ENCODE data around the gene PRSS3. TPM values are rescaled to one million over a fixed set of nuclear protein-coding genes. Genes with fewer than 3 reads are reported as not detected.
"Not testable (repeated sequence)": the region's sequence is repeated elsewhere in the genome, so short reads cannot be mapped to it uniquely, and the experiment has no call there.

Gene PRSS3
- total and polyA plus RNA-seq, 10 of the 15 experiments (the other 5 are each of a cell fraction or from before 2014, with no cell fraction given): 0.54 TPM; not detected in 9

DNA sequence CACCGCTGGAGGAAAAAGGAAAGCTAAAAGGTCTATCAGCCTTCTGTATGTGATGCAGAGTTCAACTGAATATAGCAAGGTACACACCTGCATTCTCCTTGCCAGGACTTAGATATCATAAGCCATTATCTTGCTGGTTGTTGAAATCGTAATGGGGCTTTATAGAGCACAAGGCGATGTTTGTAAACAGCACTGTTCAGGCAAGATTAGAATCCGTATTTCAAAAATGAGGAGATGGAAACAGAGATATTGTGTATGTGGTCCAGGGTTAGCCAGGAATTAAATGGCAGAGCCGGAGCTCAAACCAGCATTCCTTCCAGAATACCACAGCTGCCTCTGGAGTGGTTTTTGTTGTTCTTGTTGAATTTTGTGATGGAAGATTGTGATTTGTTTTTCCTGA lies 42.6 kb upstream of the PRSS3 start:
- ATAC-seq; H3K4me2 ChIP-seq (ENCODE audit: control insufficient read depth, insufficient read depth); RAD21 ChIA-PET (ENCODE audit: unreplicated experiment); H3K27me3 ChIP-seq (replicated peaks in 1 of 2; ENCODE audit: control insufficient read depth in 2 of 2, insufficient read depth in 2 of 2, low read length in 1 of 2); H3K9ac ChIP-seq (ENCODE audit: control insufficient read depth, insufficient read depth, low read length); FAIRE-seq; DNase-seq (ENCODE audit: low read depth, low spot score); H3K9me3 ChIP-seq (replicated peaks; ENCODE audit: control insufficient read depth, insufficient read depth, low read length); H3K4me1 ChIP-seq (ENCODE audit: control insufficient read depth, insufficient read depth, low read length); H2AFZ ChIP-seq (ENCODE audit: control insufficient read depth, low read depth, low read length); H3K4me3 ChIP-seq; BruUV-seq (replicated peaks); SMC1A ChIA-PET (ENCODE audit: uncharacterized antibody, unreplicated experiment); H4K20me1 ChIP-seq (ENCODE audit: control insufficient read depth, insufficient read depth); intact Hi-C loops (cut with micrococcal nuclease; ENCODE audit: unreplicated experiment); H3K36me3 ChIP-seq (ENCODE audit: control insufficient read depth in 2 of 2, insufficient read depth in 2 of 2, low read length in 1 of 2); in situ Hi-C loops (cut with MboI); H3K27ac ChIP-seq (ENCODE audit: control insufficient read depth, insufficient read depth); H3K79me2 ChIP-seq (ENCODE audit: control insufficient read depth, insufficient read depth, low read length); POLR2A ChIA-PET: not testable (repeated sequence)
- CTCF ChIA-PET: interaction anchor here (0.7 to 2.1 kb wide), 3 partner anchors 15 to 26 kb away, joined by 3 to 6 read pairs (median 6); no protein-coding TSS in a partner anchor
- WGBS (ENCODE audit: insufficient coverage, insufficient replicate concordance, low lambda C conversion rate, missing lambda C conversion rate): 42% methylated on average over 5 of the region's 5 CpGs

DNA sequence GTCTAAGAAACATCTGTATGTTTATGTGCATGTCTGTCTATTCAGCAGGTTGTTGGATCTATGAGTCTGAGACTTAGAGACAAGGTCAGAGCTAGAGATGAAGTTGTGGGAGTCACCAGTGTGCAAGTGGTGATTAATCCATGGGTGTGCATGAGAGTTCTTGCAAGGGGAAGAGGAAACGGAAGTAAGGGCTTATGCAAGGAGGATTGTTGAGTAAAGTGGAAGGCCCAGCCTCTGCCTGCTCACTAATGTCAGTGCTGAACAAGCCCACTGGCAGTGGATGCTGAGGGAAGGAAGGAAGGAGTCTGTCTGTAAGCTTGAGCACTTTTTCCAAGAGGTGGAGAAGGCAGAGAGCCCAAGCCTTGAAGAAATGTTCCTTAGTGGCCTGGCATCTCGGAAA lies 35.7 kb upstream of the PRSS3 start:
- in situ Hi-C loops (cut with MboI); RAD21 ChIA-PET (ENCODE audit: unreplicated experiment); intact Hi-C loops (cut with micrococcal nuclease; ENCODE audit: unreplicated experiment); SMC1A ChIA-PET (ENCODE audit: uncharacterized antibody, unreplicated experiment); DNase-seq (ENCODE audit: low read depth, low spot score); H3K9ac ChIP-seq (ENCODE audit: control insufficient read depth, insufficient read depth, low read length); H3K36me3 ChIP-seq (ENCODE audit: control insufficient read depth in 2 of 2, insufficient read depth in 2 of 2, low read length in 1 of 2); POLR2A ChIA-PET; H3K27ac ChIP-seq (ENCODE audit: control insufficient read depth, insufficient read depth); H3K79me2 ChIP-seq (ENCODE audit: control insufficient read depth, insufficient read depth, low read length); BruUV-seq (replicated peaks); H3K4me3 ChIP-seq; H2AFZ ChIP-seq (ENCODE audit: control insufficient read depth, low read depth, low read length); H3K4me2 ChIP-seq (ENCODE audit: control insufficient read depth, insufficient read depth); H3K27me3 ChIP-seq (replicated peaks in 1 of 2; ENCODE audit: control insufficient read depth in 2 of 2, insufficient read depth in 2 of 2, low read length in 1 of 2); H3K9me3 ChIP-seq (replicated peaks; ENCODE audit: control insufficient read depth, insufficient read depth, low read length); CTCF ChIA-PET; ATAC-seq; H4K20me1 ChIP-seq (ENCODE audit: control insufficient read depth, insufficient read depth); H3K4me1 ChIP-seq (ENCODE audit: control insufficient read depth, insufficient read depth, low read length); FAIRE-seq: not testable (repeated sequence)
- WGBS (ENCODE audit: insufficient coverage, insufficient replicate concordance, low lambda C conversion rate, missing lambda C conversion rate): 0% methylated on average over 2 of the region's 2 CpGs

DNA sequence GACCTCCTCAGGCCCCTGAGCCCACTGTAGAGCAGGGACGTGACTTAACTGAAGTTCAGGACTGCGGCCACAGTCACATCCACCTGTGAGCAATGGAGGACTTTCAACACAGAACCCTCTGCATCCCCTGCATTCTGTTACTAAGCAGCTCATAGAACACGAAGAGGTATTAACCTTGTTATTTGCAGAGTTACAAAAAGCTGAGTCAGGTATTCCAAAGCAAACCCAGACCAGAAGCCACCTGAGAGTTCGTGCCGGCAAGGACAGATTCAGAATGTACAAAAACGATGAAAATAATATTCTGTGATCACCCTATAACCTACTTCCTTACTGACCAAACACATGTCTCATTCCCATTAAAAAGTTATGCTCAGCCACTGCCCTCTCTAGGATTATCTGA lies 33.0 kb upstream of the PRSS3 start:
- CTCF ChIA-PET: interaction anchor here (1.0 to 1.5 kb wide), 3 partner anchors 16 to 90 kb away, joined by 3 read pairs; no protein-coding TSS in a partner anchor
- Histone ChIP-seq H3K27ac (ENCODE audit: control insufficient read depth, insufficient read depth) (no peak overlapping the region), H3K4me2 (ENCODE audit: control insufficient read depth, insufficient read depth) (no peak overlapping the region), H3K4me3 (no peak overlapping the region), H3K36me3 (ENCODE audit: control insufficient read depth in 2 of 2, insufficient read depth in 2 of 2, low read length in 1 of 2) (no peaks in the 10 kb centered on the region), H4K20me1 (ENCODE audit: control insufficient read depth, insufficient read depth) (no peaks in the 10 kb centered on the region), H2AFZ (ENCODE audit: control insufficient read depth, low read depth, low read length) (no peak overlapping the region), H3K9ac (ENCODE audit: control insufficient read depth, insufficient read depth, low read length) (no peak overlapping the region), H3K4me1 (ENCODE audit: control insufficient read depth, insufficient read depth, low read length) (no peaks in the 10 kb centered on the region), H3K27me3 (replicated peaks in 1 of 2; ENCODE audit: control insufficient read depth in 2 of 2, insufficient read depth in 2 of 2, low read length in 1 of 2) (no peaks in the 10 kb centered on the region), H3K9me3 (replicated peaks; ENCODE audit: control insufficient read depth, insufficient read depth, low read length) (no peaks in the 10 kb centered on the region), H3K79me2 (ENCODE audit: control insufficient read depth, insufficient read depth, low read length) (no peaks in the 10 kb centered on the region)
- ATAC-seq: no peak
- FAIRE-seq: no peak
- POLR2A ChIA-PET: no interaction called here
- in situ Hi-C loops (cut with MboI) (no loop called here), intact Hi-C loops (cut with micrococcal nuclease; ENCODE audit: unreplicated experiment) (no loop called here)
- RAD21 ChIA-PET (ENCODE audit: unreplicated experiment): no interaction called here
- SMC1A ChIA-PET (ENCODE audit: uncharacterized antibody, unreplicated experiment): no interaction called here
- DNase-seq (ENCODE audit: low read depth, low spot score): no peak
- no TSS peak for BruUV-seq (replicated peaks)
- WGBS (ENCODE audit: insufficient coverage, insufficient replicate concordance, low lambda C conversion rate, missing lambda C conversion rate): 39% methylated on average over 6 of the region's 6 CpGs
- TF ChIP-seq GABPA (IDR thresholded peaks at IDR 0.05; ENCODE audit: low read depth) (no peak), KLF5 (IDR thresholded peaks at IDR 0.05; ENCODE audit: partially characterized antibody) (no peak), ZNF217 (IDR thresholded peaks at IDR 0.05) (no peak), BHLHE40 (IDR thresholded peaks at IDR 0.05; ENCODE audit: borderline replicate concordance in 1 of 2, low read depth in 2 of 2, low read length in 1 of 2) (no peak)
- TF ChIP-seq, protein P1, sequence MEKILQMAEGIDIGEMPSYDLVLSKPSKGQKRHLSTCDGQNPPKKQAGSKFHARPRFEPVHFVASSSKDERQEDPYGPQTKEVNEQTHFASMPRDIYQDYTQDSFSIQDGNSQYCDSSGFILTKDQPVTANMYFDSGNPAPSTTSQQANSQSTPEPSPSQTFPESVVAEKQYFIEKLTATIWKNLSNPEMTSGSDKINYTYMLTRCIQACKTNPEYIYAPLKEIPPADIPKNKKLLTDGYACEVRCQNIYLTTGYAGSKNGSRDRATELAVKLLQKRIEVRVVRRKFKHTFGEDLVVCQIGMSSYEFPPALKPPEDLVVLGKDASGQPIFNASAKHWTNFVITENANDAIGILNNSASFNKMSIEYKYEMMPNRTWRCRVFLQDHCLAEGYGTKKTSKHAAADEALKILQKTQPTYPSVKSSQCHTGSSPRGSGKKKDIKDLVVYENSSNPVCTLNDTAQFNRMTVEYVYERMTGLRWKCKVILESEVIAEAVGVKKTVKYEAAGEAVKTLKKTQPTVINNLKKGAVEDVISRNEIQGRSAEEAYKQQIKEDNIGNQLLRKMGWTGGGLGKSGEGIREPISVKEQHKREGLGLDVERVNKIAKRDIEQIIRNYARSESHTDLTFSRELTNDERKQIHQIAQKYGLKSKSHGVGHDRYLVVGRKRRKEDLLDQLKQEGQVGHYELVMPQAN (conservative IDR thresholded peaks at IDR 0.05): no peak
- TF ChIP-seq, protein P2, sequence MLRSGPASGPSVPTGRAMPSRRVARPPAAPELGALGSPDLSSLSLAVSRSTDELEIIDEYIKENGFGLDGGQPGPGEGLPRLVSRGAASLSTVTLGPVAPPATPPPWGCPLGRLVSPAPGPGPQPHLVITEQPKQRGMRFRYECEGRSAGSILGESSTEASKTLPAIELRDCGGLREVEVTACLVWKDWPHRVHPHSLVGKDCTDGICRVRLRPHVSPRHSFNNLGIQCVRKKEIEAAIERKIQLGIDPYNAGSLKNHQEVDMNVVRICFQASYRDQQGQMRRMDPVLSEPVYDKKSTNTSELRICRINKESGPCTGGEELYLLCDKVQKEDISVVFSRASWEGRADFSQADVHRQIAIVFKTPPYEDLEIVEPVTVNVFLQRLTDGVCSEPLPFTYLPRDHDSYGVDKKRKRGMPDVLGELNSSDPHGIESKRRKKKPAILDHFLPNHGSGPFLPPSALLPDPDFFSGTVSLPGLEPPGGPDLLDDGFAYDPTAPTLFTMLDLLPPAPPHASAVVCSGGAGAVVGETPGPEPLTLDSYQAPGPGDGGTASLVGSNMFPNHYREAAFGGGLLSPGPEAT (IDR thresholded peaks at IDR 0.05; ENCODE audit: low read depth): no peak

All from GM12878 (cell line).